Right hindlimb (tissue), 1 donor: Measurements from ENCODE around the gene CACNA2D3.

Experiments
- DNase-seq: peaks from one replicate; pipeline ENCODE4 v3.0.0-alpha.2; 2018

Gene CACNA2D3

GRCh38 chr3:54863366-54863765, 741.0 kb downstream of the CACNA2D3 start:
- DNase-seq = no peak

- DNase-seq = no peak
These were observed 741.4 kb downstream of the CACNA2D3 start for GRCh38 chr3:54863786-54864185.

- no peak for DNase-seq
These were observed 743.0 kb downstream of the CACNA2D3 start for GRCh38 chr3:54865316-54865715.

- no peak for DNase-seq
These were observed 743.9 kb downstream of the CACNA2D3 start for GRCh38 chr3:54866251-54866650.

GRCh38 chr3:54870423-54870822, 748.1 kb downstream of the CACNA2D3 start:
- DNase-seq = peak; percentile 54

GRCh38 chr3:54871867-54872266, 749.5 kb downstream of the CACNA2D3 start:
- DNase-seq = no peak

GRCh38 chr3:54873059-54874010, 751.0 kb downstream of the CACNA2D3 start:
- DNase-seq = no peak

GRCh38 chr3:54874816-54875556, 752.6 kb downstream of the CACNA2D3 start:
- no peak for DNase-seq

GRCh38 chr3:54875596-54876268, 753.4 kb downstream of the CACNA2D3 start:
- no peak for DNase-seq

GRCh38 chr3:54876694-54877093, 754.3 kb downstream of the CACNA2D3 start:
- DNase-seq = no peak

GRCh38 chr3:54877730-54878129, 755.4 kb downstream of the CACNA2D3 start:
- no peak for DNase-seq

GRCh38 chr3:54878145-54878544, 755.8 kb downstream of the CACNA2D3 start:
- no peak for DNase-seq

- DNase-seq = no peak
These were observed 759.9 kb downstream of the CACNA2D3 start for GRCh38 chr3:54882129-54882833.

- DNase-seq = no peak
These were observed 765.8 kb downstream of the CACNA2D3 start for GRCh38 chr3:54888162-54888561.

GRCh38 chr3:54888873-54889272, 766.5 kb downstream of the CACNA2D3 start:
- no peak for DNase-seq

- no peak for DNase-seq
These were observed 767.4 kb downstream of the CACNA2D3 start for GRCh38 chr3:54889731-54890130.

- DNase-seq = peak; percentile 87
These were observed 769.2 kb downstream of the CACNA2D3 start for GRCh38 chr3:54891540-54891897.

- DNase-seq = no peak
These were observed 769.8 kb downstream of the CACNA2D3 start for GRCh38 chr3:54892168-54892567.

- no peak for DNase-seq
These were observed 773.3 kb downstream of the CACNA2D3 start for GRCh38 chr3:54895613-54896012.

GRCh38 chr3:54897028-54897711, 774.8 kb downstream of the CACNA2D3 start:
- no peak for DNase-seq

GRCh38 chr3:54899273-54899672, 776.9 kb downstream of the CACNA2D3 start:
- DNase-seq = no peak
